Stomach (tissue), 4 donors: ENCODE data around the gene BLID.

Experiments used
- CTCF ChIP-seq, 7 experiments: fragments of 450-650 bp in 4 of 7; fragments of 200-600 bp in 3 of 7; sonication (generic) in 3 of 7; IDR thresholded peaks; one replicate each; pipeline ENCODE4 v1.5.1; 2016 to 2019; ENCODE audit warnings: antibody characterized with exemption in 7 of 7, control low read depth in 2 of 7, mild to moderate bottlenecking in 1 of 7
- POLR2A ChIP-seq, 4 donors: fragments of 450-650 bp; IDR thresholded peaks; one replicate each; pipeline ENCODE4 v1.6.1; 2016; ENCODE audit warnings: antibody characterized with exemption in 4 of 4, control low read depth in 2 of 4, mild to moderate bottlenecking in 1 of 4, moderate library complexity in 1 of 4

- TF ChIP-seq CTCF (IDR thresholded peaks at IDR 0.05) (no peak), POLR2A (IDR thresholded peaks at IDR 0.05) (no peak)
Observed at GRCh38 chr11:122068837-122069236, 47.2 kb downstream of the BLID start.
